Parathyroid adenoma (tissue), 2 donors: Measurements from ENCODE around the gene FRMD4A.

Source experiments
- H2AFZ ChIP-seq: fragments of 300-600 bp; sonication (generic); one replicate; pipeline ENCODE4 v1.7.0; 2017; ENCODE audit warnings: antibody characterized with exemption, mild to moderate bottlenecking
- H3K27ac ChIP-seq: fragments of 300-600 bp; sonication (generic); one replicate; pipeline ENCODE4 v1.7.0; 2017
- H3K27me3 ChIP-seq: fragments of 300-600 bp; sonication (generic); one replicate; pipeline ENCODE4 v1.7.0; 2017; ENCODE audit warnings: low read length; ENCODE audit not compliant: control insufficient read depth, insufficient read depth
- H3K36me3 ChIP-seq: fragments of 300-600 bp; sonication (generic); one replicate; pipeline ENCODE4 v1.7.0; 2017; ENCODE audit warnings: low read length; ENCODE audit not compliant: control insufficient read depth, insufficient read depth
- H3K4me1 ChIP-seq: fragments of 300-600 bp; sonication (generic); one replicate; pipeline ENCODE4 v1.7.0; 2017; ENCODE audit warnings: control low read depth
- H3K4me2 ChIP-seq: fragments of 300-600 bp; sonication (generic); one replicate; pipeline ENCODE4 v1.7.0; 2017; ENCODE audit warnings: low read length
- H3K4me3 ChIP-seq: fragments of 300-600 bp; sonication (generic); one replicate; pipeline ENCODE4 v1.7.0; 2017; ENCODE audit warnings: low read depth, low read length
- H3K79me2 ChIP-seq: fragments of 300-600 bp; sonication (generic); one replicate; pipeline ENCODE4 v1.7.0; 2017; ENCODE audit warnings: control low read depth
- H3K9ac ChIP-seq: fragments of 300-600 bp; sonication (generic); one replicate; pipeline ENCODE4 v1.7.0; 2017; ENCODE audit warnings: mild to moderate bottlenecking
- H3K9me3 ChIP-seq: fragments of 300-600 bp; sonication (generic); one replicate; pipeline ENCODE4 v1.7.0; 2017; ENCODE audit warnings: low read length; ENCODE audit not compliant: control insufficient read depth
- TF ChIP-seq, protein P1 (sequence below): fragments of 300-600 bp; sonication (generic); IDR thresholded peaks from one replicate; pipeline ENCODE4 v1.7.0; 2017; ENCODE audit warnings: antibody characterized with exemption, mild to moderate bottlenecking
- donor health status: primary hyperparathyroidism.

The FRMD4A gene

DNA sequence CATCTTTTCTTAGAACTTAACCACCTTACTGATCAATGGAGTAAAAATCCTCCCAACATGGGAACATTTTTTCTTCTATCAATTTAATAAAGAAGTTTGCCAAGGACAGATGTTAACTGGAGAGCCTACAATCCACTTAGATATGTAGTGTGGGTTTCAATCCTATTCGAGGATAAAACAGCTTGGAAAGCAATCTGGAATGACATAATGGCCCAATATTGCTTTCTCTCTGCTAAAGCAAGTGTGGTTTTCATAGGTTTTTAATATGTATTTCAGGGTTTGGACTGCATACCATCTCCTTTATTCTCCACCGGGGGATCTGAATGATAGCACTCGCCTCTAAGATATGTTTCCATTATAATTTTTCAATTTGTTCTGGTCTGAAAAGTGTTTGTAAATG lies 594.2 kb downstream of the FRMD4A start:
- Histone ChIP-seq H3K36me3 (no peaks in the 10 kb centered on the region), H3K27me3 (no peaks in the 10 kb centered on the region)

DNA sequence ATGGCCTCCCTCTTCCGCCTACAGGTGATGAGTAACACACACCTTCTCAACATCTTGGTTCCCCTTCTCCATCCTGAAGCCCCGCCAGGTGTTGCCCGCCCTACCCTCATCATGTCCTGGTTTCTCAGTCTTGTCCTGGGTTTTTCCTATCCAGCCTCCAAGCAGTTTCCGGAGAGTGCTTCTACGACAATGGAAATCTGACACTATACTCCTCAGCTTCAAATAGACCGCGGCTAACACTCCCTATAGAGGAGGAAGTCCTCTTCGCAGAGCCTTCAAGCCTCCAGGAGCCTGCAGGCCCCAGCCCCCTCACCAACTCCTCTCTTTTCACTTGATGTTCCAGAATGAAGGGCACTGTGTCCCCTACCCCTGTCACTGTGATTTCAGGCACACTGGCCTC lies 596.6 kb downstream of the FRMD4A start:
- Histone ChIP-seq H3K27ac (no peak overlapping the region), H3K9ac (no peak overlapping the region), H3K4me1 (no peaks in the 10 kb centered on the region), H3K4me2 (no peak overlapping the region), H3K4me3 (no peak overlapping the region), H2AFZ (no peak overlapping the region), H3K9me3 (no peaks in the 10 kb centered on the region), H3K36me3 (no peaks in the 10 kb centered on the region), H3K79me2 (no peaks in the 10 kb centered on the region), H3K27me3 (no peaks in the 10 kb centered on the region)
- TF ChIP-seq, protein P1, sequence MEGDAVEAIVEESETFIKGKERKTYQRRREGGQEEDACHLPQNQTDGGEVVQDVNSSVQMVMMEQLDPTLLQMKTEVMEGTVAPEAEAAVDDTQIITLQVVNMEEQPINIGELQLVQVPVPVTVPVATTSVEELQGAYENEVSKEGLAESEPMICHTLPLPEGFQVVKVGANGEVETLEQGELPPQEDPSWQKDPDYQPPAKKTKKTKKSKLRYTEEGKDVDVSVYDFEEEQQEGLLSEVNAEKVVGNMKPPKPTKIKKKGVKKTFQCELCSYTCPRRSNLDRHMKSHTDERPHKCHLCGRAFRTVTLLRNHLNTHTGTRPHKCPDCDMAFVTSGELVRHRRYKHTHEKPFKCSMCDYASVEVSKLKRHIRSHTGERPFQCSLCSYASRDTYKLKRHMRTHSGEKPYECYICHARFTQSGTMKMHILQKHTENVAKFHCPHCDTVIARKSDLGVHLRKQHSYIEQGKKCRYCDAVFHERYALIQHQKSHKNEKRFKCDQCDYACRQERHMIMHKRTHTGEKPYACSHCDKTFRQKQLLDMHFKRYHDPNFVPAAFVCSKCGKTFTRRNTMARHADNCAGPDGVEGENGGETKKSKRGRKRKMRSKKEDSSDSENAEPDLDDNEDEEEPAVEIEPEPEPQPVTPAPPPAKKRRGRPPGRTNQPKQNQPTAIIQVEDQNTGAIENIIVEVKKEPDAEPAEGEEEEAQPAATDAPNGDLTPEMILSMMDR = no peak

More for the DNA sequence above, 594.2 kb downstream of the FRMD4A start:
- Histone ChIP-seq H3K9me3 (no peaks in the 10 kb centered on the region), H3K27ac (no peak overlapping the region), H3K4me3 (no peak overlapping the region), H3K4me1 (no peaks in the 10 kb centered on the region), H3K79me2 (no peaks in the 10 kb centered on the region), H3K4me2 (no peak overlapping the region), H2AFZ (no peak overlapping the region), H3K9ac (no peak overlapping the region)
- TF ChIP-seq, protein P1 = no peak

DNA sequence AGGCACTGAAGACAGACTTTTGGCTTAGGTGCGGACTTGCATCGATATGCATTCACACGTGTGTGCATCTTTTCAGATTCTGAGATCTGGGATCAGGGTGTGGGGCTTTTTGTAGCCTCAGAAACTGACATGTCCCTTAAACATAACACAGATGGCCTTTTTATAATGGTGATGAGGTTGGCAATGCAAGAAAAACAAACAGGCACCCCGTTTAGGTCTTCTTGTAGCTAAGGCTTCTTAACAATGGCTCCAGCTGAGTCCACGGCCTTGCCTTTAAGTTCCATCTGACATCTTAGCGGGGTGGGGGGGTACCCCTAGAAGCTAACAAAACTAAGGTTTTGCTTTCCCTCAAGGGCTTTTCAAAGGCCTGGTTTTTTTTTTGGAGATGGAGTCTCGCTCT lies 597.7 kb downstream of the FRMD4A start:
- Histone ChIP-seq H3K4me1 (no peaks in the 10 kb centered on the region), H3K36me3 (no peaks in the 10 kb centered on the region), H3K27me3 (no peaks in the 10 kb centered on the region), H3K9ac (no peak overlapping the region), H3K4me2 (no peak overlapping the region), H3K4me3 (no peak overlapping the region), H3K9me3 (no peaks in the 10 kb centered on the region), H2AFZ (no peak overlapping the region), H3K79me2 (no peaks in the 10 kb centered on the region), H3K27ac (no peak overlapping the region)
- TF ChIP-seq, protein P1 = no peak

DNA sequence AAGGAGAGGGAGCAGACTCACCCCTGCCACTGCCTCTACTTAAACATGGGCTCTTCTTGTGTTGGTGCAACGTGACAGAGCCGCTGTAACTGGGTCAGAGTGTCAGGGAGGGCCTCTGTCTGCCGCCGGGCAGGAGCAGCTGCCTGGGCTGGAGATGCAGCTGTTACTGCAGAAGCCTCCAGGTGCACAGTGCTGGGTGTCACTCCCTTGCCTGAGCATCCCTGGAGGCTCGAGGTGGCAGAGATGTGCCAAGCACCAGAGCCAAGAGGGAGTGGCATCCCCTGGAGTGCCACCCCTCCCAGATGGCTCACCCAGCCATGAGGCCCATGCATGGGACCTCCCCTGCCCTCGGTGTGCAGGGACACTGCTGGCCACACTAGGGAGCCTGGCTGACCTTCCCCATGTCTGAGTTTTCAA lies 598.3 kb downstream of the FRMD4A start:
- H3K4me2 ChIP-seq = no peak overlapping the region
- H2AFZ ChIP-seq = no peak overlapping the region
- H3K4me3 ChIP-seq = no peak overlapping the region
- TF ChIP-seq, protein P1 = no peak
- H3K9me3 ChIP-seq = no peaks in the 10 kb centered on the region
- no peaks in the 10 kb centered on the region for H3K4me1 ChIP-seq
- H3K27me3 ChIP-seq = no peaks in the 10 kb centered on the region
- H3K27ac ChIP-seq = no peak overlapping the region
- no peaks in the 10 kb centered on the region for H3K36me3 ChIP-seq
- no peaks in the 10 kb centered on the region for H3K79me2 ChIP-seq
- H3K9ac ChIP-seq = no peak overlapping the region

DNA sequence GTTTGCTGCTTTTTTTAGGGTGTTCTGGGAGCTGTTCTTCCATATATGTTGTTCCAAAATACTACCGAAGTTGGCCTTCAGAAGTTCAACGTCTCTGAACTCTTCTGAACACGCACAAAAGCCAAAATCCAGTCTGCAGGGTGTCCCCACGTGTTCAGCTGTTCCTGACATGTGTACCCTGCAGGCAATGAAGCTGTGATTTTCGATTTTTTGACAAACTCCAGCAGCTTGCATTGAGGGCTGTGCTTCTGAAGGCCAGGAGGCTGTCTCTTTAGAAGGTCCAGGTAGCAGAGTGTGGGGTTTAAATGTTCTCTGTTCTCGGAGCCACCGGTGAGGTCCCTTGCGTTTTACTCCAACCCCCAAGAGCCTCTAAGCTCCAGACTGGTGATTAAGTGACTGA lies 598.9 kb downstream of the FRMD4A start:
- TF ChIP-seq, protein P1 = no peak
- Histone ChIP-seq H3K27me3 (no peaks in the 10 kb centered on the region), H3K79me2 (no peaks in the 10 kb centered on the region), H2AFZ (no peak overlapping the region), H3K36me3 (no peaks in the 10 kb centered on the region), H3K4me2 (no peak overlapping the region), H3K4me1 (no peaks in the 10 kb centered on the region), H3K27ac (no peak overlapping the region), H3K9ac (no peak overlapping the region), H3K9me3 (no peaks in the 10 kb centered on the region), H3K4me3 (no peak overlapping the region)
